Measurements from ENCODE around the gene VPS51.

- no peak for TF ChIP-seq CREB1 (CRISPR knock-in tag; IDR thresholded peaks at IDR 0.05)
- TF ChIP-seq CREM (CRISPR knock-in tag; IDR thresholded peaks at IDR 0.05), result no peak
- TF ChIP-seq ESRRA (CRISPR knock-in tag; IDR thresholded peaks at IDR 0.05; ENCODE audit: borderline replicate concordance), result no peak
- TF ChIP-seq E2F4 (CRISPR knock-in tag; IDR thresholded peaks at IDR 0.05; ENCODE audit: borderline replicate concordance, low read depth), result no peak
- no peak for TF ChIP-seq CTCF (IDR thresholded peaks at IDR 0.05)
- no peak for TF ChIP-seq NR2C2 (CRISPR knock-in tag; IDR thresholded peaks at IDR 0.05)
- no peak for TF ChIP-seq NR3C1 (CRISPR knock-in tag; conservative IDR thresholded peaks at IDR 0.05; ENCODE audit: low read depth)
- no peak for TF ChIP-seq RORB (CRISPR knock-in tag; IDR thresholded peaks at IDR 0.05)
- no peak for TF ChIP-seq ZNF138 (CRISPR knock-in tag; conservative IDR thresholded peaks at IDR 0.05)
Measured at GRCh38 chr11:65141896-65142494, 46.0 kb downstream of the VPS51 start.
